Stomach (tissue), 9 donors: ENCODE measurements around the gene LILRA2. TPM values are rescaled to one million over a fixed set of nuclear protein-coding genes. Genes with fewer than 3 reads are reported as not detected.
A peak's percentile ranks its signal among the peaks of the same experiment; 100 is the strongest.

Experiments
- DNase-seq, 2 donors: peaks; one replicate each; pipeline versions ENCODE4 v3.0.0 to v3.0.0-alpha.2; 2013 to 2019
- H3K27ac ChIP-seq, 5 donors: fragments of 200-600 bp in 4 of 5; sonication (generic) in 4 of 5; one replicate each; pipeline ENCODE4 v1.5.1; 2013 to 2019; ENCODE audit warnings: mild to moderate bottlenecking in 1 of 5, moderate library complexity in 1 of 5
- H3K27me3 ChIP-seq, 3 donors: fragments of 200-600 bp; sonication (generic); one replicate each; pipeline ENCODE4 v1.5.1; 2017 to 2019; ENCODE audit warnings: mixed run types in 1 of 3
- H3K36me3 ChIP-seq, 4 donors: fragments of 200-600 bp; sonication (generic); 1 replicate in 3 of 4; 2 replicates in 1 of 4; pipeline ENCODE4 v1.5.1; 2016 to 2019
- H3K4me1 ChIP-seq, 4 donors: fragments of 200-600 bp; sonication (generic); one replicate each; pipeline ENCODE4 v1.5.1; 2016 to 2019
- H3K4me3 ChIP-seq, 4 donors: fragments of 200-600 bp; sonication (generic) in 3 of 4; one replicate each; pipeline ENCODE4 v1.5.1; 2016 to 2019; ENCODE audit warnings: mild to moderate bottlenecking in 1 of 4
- H3K9me3 ChIP-seq, 4 donors: fragments of 200-600 bp; sonication (generic); one replicate each; pipeline ENCODE4 v1.5.1; 2016 to 2019
- CTCF ChIP-seq, 7 experiments: fragments of 450-650 bp in 4 of 7; fragments of 200-600 bp in 3 of 7; sonication (generic) in 3 of 7; IDR thresholded peaks; one replicate each; pipeline ENCODE4 v1.5.1; 2016 to 2019; ENCODE audit warnings: antibody characterized with exemption in 7 of 7, control low read depth in 2 of 7, mild to moderate bottlenecking in 1 of 7
- EP300 ChIP-seq: sonication (generic); formaldehyde crosslinking; IDR thresholded peaks from one replicate; pipeline ENCODE4 v1.6.1; 2017; ENCODE audit warnings: antibody characterized with exemption
- POLR2A ChIP-seq, 4 donors: fragments of 450-650 bp; IDR thresholded peaks; one replicate each; pipeline ENCODE4 v1.6.1; 2016; ENCODE audit warnings: antibody characterized with exemption in 4 of 4, control low read depth in 2 of 4, mild to moderate bottlenecking in 1 of 4, moderate library complexity in 1 of 4
- POLR2AphosphoS5 ChIP-seq, 3 donors: sonication (generic); formaldehyde crosslinking; IDR thresholded peaks; one replicate each; pipeline ENCODE4 v1.6.1; 2016; ENCODE audit warnings: antibody characterized with exemption in 3 of 3
- WGBS, 5 donors: extraction: QIAGEN DNeasy Blood & Tissue Kit in 3 of 5; methylation state at CpG; one replicate each; pipeline versions ENCODE4 v1.1.5 to v1.1.7; 2013 to 2018; 5-methylcytosine and 5-hydroxymethylcytosine counted together
- intact Hi-C: fragments of 100-400 bp; cut with DNase I; formaldehyde crosslinking; loops from one replicate; pipeline ENCODE4 v1.15.1; 2023; ENCODE audit warnings: low total_unique reads
- polyA plus RNA-seq, 3 donors: library from polyadenylated mRNA; stranded (reverse); fragments of 200-250 nt; gene quantifications; one replicate each; pipeline ENCODE4 v1.2.3, GENCODE V29; 2013
- total RNA-seq, 5 donors: library from RNA; depleted of rRNA; stranded (reverse); fragments of >200 nt; gene quantifications; one replicate each; pipeline versions ENCODE4 v1.1.0 to v1.2.3, GENCODE V29; 2014 to 2016
- donor health status: healthy with polysubstance abuse.
- donor health status: Bipolar disorder and iron deficiency.
- donor health status: healthy.

The LILRA2 gene
- total and polyA plus RNA-seq, 8 donors = 0.20 to 7.8 (median 1.4) TPM; not detected in 2

DNA sequence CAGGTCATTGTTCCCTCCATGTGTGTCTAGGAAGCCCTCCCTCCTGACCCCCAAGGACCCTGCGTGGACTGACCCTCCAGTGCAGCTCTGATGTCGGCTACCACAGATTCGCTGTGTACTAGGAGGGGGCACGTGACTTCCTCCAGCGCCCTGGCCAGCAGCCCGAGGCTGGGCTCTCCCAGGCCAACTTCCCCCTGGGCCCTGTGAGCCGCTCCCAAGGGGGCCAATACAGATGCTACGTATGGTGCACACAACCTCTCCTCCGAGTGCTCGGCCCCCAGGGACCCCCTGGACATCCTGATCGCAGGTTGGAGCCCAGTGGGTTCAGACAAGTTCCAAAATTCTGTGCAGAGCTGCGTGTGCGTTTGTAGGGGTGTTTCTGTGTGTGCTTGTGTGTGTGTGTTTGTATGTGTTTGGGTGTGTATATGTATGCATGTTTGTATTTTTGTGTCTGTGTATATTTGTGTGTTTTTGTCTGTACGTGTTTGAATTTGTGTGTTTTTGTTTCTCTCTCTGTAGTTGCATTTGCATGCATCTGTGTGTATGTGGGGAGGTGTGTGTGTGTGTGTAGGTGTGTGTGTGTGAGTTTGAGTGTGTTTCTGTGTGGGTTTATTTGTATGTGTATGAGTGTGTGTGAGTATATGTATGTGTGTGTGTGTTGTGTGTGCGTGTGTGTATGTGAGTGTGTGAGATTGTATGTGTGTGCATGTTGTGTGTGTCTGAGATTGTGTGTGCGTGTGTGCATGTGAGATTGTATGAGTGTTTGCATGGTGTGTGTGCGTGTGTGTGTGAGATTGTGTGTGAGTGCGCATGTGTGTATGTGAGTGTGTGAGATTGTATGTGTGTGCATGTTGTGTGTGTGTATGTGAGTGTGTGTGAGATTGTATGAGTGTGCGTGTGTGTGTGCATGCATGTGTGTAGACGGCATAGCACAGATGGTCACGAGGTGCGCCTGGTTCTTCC is 21.4 kb upstream of the LILRA2 start:
- Histone ChIP-seq H3K4me3 (no peak overlapping the region), H3K27me3 (peaks cover 0 to 26% (median 0%) of the 10 kb centered on the region in 3 donors), H3K9me3 (no peaks in the 10 kb centered on the region), H3K27ac (no peak overlapping the region), H3K36me3 (no peaks in the 10 kb centered on the region), H3K4me1 (no peaks in the 10 kb centered on the region)
- no peak for TF ChIP-seq CTCF (IDR thresholded peaks at IDR 0.05)
- TF ChIP-seq POLR2AphosphoS5 (IDR thresholded peaks at IDR 0.05) = no peak
- no peak for TF ChIP-seq EP300
- no peak for TF ChIP-seq POLR2A (IDR thresholded peaks at IDR 0.05)
- 75 to 83% (median 80%) methylated on average over 22 of the region's 22 CpGs for WGBS, 5 donors
- intact Hi-C loops = no loop called here
- DNase-seq = peak in 1 of 2 donors; percentile 7

- TF ChIP-seq EP300 (no peak), POLR2AphosphoS5 (IDR thresholded peaks at IDR 0.05) (no peak), CTCF (IDR thresholded peaks at IDR 0.05) (no peak)
- intact Hi-C loops = no loop called here
- no peak for DNase-seq
- no peak overlapping the region for H3K27ac ChIP-seq
- H3K27me3 ChIP-seq = peaks cover 0 to 30% (median 0%) of the 10 kb centered on the region in 3 donors
- H3K36me3 ChIP-seq = no peaks in the 10 kb centered on the region
- H3K4me3 ChIP-seq = no peak overlapping the region
- H3K9me3 ChIP-seq = no peaks in the 10 kb centered on the region
- no peaks in the 10 kb centered on the region for H3K4me1 ChIP-seq
- 83 to 88% (median 83%) methylated on average over 10 to 15 of the region's 15 CpGs for WGBS, 5 donors
Observed at GRCh38 chr19:54552913-54553310, 20.7 kb upstream of the LILRA2 start.

GRCh38 chr19:54554006-54554405 is 19.6 kb upstream of the LILRA2 start:
- WGBS, 5 donors = 60 to 89% (median 78%) methylated on average over 10 of the region's 10 CpGs
- TF ChIP-seq POLR2A (IDR thresholded peaks at IDR 0.05) = no peak
- no peak for TF ChIP-seq EP300
- no peak for TF ChIP-seq CTCF (IDR thresholded peaks at IDR 0.05)
- TF ChIP-seq POLR2AphosphoS5 (IDR thresholded peaks at IDR 0.05) = no peak
- Histone ChIP-seq H3K27me3 (peaks cover 0 to 40% (median 0%) of the 10 kb centered on the region in 3 donors), H3K27ac (no peak overlapping the region), H3K36me3 (no peaks in the 10 kb centered on the region), H3K4me3 (no peak overlapping the region), H3K4me1 (no peaks in the 10 kb centered on the region), H3K9me3 (no peaks in the 10 kb centered on the region)
- intact Hi-C loops = no loop called here
- no peak for DNase-seq

GRCh38 chr19:54554896-54555295 is 18.7 kb upstream of the LILRA2 start:
- Histone ChIP-seq H3K36me3 (no peaks in the 10 kb centered on the region), H3K27ac (no peak overlapping the region), H3K9me3 (no peaks in the 10 kb centered on the region), H3K4me1 (no peaks in the 10 kb centered on the region), H3K4me3 (no peak overlapping the region), H3K27me3 (peaks cover 0 to 31% (median 0%) of the 10 kb centered on the region in 3 donors)
- intact Hi-C loops = no loop called here
- DNase-seq = no peak
- no peak for TF ChIP-seq CTCF (IDR thresholded peaks at IDR 0.05)
- TF ChIP-seq EP300 = no peak
- TF ChIP-seq POLR2AphosphoS5 (IDR thresholded peaks at IDR 0.05) = no peak
- TF ChIP-seq POLR2A (IDR thresholded peaks at IDR 0.05) = no peak
- 82 to 91% (median 87%) methylated on average over 11 to 16 of the region's 16 CpGs for WGBS, 5 donors
